GM11168 (cell line): ENCODE data around the gene TNFRSF1A.

Experiments used
- in situ Hi-C: fragments of 300-500 bp; cut with MboI; formaldehyde crosslinking; loops from one replicate; pipeline ENCODE4 v1.12.0; 2022; ENCODE audit warnings: low sequenced_read_pairs; ENCODE audit not compliant: unreplicated experiment

Gene TNFRSF1A

GRCh38 chr12:6375269-6376078 lies 33.6 kb upstream of the TNFRSF1A start, which contains the start of gene SCNN1A:
Gene SCNN1A, minus strand, starts transcription at chr12:6375563. Its CDS starts 780 bp downstream, at chr12:6374783.
- in situ Hi-C loops = no loop called here

DNA sequence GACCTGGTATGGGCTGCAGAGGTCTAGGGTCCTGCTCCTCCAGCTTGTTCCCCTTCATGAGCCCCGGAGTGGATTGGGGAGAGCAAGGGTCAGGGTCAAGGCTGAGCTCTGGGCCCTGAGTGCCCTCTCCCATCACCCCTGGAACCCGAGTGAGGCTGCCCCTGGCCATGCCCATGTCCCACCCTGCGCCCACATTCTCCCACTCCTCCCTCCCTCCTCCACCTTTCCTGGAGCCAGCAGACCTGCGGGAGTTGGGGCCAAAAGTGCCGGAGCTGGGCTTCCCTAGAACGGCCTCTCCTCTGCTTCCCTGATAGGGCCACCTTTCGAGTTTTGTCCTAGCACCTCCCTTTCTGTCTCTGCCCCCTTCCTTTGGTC lies 32.9 kb upstream of the TNFRSF1A start:
- in situ Hi-C loops = no loop called here

GRCh38 chr12:6374028-6374785 lies 32.3 kb upstream of the TNFRSF1A start:
- in situ Hi-C loops = no loop called here

DNA sequence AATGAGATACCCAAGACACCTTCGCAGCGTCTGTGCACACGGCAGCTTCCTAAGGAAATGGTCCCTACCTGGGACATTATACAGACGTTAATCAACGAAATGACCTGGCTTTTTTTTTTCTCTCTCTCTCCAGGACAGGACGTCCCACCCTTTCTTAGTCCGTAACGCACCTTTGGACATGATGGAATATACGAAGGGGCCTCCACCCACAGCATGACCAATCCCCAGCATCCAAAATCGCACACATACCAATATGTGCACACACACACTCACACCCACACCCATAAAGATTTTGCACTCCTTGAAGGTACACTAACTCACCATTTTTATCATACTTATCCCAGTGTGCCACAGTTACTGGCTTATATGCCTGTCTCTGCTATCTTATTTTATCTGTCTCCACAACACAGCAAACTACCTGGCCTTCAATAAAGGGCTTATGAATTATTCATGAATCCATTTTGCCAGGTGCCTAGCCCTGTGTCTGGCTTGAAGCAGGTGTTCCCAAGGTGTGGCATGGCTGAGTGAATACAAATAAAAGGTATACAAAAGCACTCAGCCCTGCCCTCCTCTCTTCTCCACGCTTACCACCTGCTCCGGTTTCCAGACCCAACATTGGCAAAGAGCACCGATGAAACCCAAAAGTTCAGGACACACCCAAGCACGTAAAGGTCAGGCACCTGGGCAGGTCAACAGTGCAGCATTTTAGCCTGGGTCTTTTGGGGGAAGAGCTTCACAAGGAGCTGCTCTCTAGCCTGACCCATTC lies 31.3 kb upstream of the TNFRSF1A start:
- in situ Hi-C loops = no loop called here

- in situ Hi-C loops = no loop called here
Observed at GRCh38 chr12:6372403-6373003, 30.6 kb upstream of the TNFRSF1A start.

- in situ Hi-C loops = no loop called here
Observed at GRCh38 chr12:6370994-6371754, 29.3 kb upstream of the TNFRSF1A start.

GRCh38 chr12:6370576-6370935 lies 28.7 kb upstream of the TNFRSF1A start:
- in situ Hi-C loops = no loop called here

DNA sequence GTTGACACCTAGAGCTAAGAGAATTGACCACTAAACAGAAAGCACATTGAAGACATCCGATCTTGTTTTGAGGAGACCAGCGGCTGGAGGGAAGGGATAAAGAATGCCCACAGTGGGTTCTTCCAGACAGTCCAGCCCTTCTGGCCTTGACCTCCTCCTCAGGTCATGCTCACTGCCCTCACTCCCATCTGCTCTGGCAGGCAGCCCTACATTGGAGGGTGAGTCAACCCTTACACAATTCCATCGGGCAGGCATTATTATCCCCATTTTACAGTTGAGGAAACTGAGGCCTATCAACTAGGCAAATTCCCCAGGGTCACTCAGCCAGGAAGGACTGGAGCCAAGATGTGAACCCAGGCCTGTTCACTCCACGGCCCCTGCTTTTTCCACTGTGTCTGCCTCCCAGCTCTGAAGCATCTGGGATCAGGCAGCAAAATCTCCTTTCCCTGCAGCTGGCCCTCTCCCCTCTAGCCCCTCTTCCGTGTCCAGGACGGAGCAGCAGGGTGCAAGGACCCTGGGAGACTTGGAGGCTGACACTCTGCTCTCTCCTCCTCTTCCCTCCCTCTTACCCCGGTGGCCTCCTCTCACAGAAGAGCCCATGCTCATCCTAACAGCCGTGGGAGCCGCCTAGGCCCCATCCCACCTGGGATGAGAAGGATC lies 28.2 kb upstream of the TNFRSF1A start:
- in situ Hi-C loops = no loop called here

DNA sequence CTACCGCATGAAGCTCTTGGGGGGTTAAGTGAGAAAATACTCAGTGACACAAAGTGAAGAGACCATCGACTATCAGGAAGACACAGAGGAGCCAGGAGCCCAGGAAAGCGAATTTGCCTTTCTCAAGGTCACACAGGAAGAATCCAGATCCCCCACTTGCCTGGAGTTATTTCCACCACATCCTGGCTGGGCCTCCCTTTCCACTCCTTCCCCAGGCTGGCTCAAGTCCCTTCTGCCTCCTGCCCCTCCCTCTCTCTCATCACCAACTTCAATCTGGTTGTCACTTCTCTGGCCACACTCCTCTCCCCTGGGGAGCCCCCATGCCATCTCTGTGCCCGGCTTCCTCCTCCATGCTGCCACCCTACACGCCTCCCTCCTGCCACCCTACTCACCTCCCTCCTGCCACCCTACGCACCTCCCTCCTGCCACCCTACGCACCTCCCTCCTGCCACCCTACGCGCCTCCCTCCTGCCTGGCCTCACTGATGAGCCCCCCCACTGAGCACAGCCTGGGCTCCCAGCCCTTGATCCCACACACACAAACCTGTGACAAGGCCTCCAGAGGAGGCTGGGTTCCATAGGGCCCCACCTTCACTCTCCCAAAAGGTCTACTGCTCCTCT lies 27.1 kb upstream of the TNFRSF1A start:
- in situ Hi-C loops = no loop called here

DNA sequence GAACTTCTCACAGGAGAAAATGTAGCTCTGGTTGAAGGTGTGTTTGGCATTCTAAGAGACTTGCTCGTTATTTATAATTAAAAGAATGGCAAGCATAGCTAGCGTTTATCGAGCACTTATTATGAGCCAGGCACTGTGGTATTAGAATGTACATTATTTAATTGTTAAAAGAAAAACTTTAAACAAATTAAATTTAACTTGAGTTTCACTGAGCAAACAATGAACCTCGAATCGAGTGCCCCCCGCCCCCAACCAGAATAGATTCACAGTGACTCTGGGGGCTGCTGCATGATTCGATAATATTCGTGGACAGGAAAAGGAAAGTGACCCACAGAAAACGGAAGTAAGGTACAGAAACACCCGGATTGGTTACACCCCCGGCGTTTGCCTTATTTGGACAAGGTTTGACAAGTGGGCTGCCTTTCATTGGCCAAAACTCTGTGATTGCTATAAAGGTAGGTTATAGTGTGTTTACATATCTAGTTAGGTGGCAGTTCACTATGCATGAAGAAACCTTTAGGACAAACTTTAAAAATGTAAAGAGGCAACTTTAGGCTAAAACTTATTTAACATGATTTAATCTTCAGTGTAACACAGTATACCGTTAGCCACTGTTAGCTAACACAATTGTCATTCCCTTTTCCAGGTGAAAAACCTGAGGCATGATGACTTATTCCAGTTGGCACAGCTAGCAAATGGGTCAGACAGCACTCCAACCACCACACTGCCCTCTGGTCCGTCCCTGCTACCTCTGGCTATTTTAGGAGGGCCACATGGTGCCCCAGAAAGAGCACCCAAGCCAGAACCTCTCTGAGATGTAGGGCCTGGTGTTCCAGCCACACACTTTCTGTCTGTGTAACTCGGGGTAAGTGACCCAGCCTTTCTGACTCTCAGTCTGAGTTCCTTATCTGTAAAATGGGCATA lies 26.4 kb upstream of the TNFRSF1A start:
- in situ Hi-C loops = no loop called here

- in situ Hi-C loops = no loop called here
Observed at GRCh38 chr12:6367065-6367968, 25.4 kb upstream of the TNFRSF1A start.

- in situ Hi-C loops = no loop called here
Observed at GRCh38 chr12:6364044-6364374, 22.1 kb upstream of the TNFRSF1A start.

- in situ Hi-C loops = no loop called here
Observed at GRCh38 chr12:6363330-6364043, 21.6 kb upstream of the TNFRSF1A start.

GRCh38 chr12:6363010-6363329 lies 21.1 kb upstream of the TNFRSF1A start:
- in situ Hi-C loops = no loop called here

DNA sequence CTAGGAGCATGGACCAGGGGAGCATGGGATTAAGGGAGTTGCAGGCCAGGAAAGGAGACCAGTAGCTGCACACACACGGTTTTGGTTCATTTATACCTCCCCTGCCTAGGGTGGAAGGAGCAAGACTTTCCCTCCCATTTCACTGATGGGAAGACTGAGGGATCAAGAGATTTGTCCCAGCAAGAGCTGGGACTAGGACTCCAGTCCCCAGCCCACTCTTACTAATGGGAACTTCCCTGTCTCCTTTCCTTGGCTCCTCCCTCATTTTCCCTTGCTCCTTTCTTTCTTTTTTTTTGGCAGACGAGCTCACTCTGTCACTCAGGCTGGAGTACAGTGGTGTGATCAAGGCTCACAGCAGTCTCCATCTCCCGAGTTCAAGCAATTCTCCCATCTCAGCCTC lies 20.5 kb upstream of the TNFRSF1A start:
- in situ Hi-C loops = no loop called here

DNA sequence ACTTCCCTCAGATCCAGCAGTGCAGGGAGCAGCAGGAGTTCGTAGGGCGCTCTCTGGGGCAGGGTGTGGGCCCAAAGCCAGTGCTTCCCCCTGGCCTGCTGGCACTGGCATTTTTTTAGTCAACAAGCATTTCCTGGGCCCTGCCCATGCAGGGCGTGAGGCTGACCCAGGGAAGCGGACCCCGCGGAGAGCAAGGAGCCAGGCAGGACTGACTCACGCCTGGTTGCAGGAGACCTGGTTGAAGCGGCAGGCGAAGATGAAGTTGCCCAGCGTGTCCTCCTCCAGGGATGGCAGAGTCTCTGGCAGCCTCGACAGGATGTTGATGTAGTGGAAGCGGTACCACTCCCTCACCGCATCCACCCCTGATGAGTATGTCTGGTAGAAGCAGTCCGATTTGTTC lies 20.0 kb upstream of the TNFRSF1A start:
- in situ Hi-C loops = no loop called here
